ENCODE results near the gene AKAP9. TPM values are rescaled to one million over a fixed set of nuclear protein-coding genes. Genes with fewer than 3 reads are reported as not detected.
"Not testable (repeated sequence)": the region's sequence is repeated elsewhere in the genome, so short reads cannot be mapped to it uniquely, and the experiment has no call there.

AKAP9 gene
- total RNA-seq: 10 to 100 TPM; 25.3 to 25.4 TPM

DNA sequence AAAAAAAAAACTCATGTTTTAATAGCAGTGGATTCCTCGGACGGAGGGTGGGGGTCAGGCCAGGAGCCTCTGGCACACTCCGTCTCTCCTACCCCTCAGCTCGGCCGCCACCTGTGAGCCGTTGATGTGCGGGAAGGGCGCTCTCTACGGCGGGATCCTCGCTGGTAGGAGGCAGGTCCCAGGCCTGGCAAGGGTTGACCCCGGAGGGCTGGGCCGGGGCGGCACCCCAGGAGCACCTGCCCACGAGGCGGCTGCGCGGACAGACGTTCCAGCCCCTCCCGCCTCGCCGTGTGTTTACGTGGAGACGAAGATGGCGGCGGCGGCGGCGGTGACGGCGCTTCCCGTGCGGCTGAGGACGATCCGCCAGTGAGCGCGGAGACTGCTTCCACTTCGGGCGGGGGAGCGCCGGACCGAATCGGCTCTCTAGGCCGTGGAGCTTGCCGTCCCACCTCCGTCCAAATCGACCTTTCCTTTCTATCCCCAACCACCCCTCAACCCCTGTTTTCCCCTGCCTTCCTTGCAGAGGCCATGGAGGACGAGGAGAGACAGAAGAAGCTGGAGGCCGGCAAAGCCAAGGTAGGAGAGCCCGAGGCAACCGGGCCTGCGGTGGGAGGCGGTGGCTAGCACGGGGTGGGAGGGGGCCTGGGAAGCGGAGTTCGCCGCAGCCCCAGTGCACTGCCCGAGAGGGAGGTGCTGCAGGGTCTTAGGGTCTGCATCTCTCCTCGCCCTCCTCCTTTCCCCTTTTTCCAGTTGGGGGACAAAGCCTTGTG lies at the start of gene AKAP9:
Gene AKAP9 (plus strand): TSS at position 291 of the 770 bp plus-strand sequence. CDS start 238 bp downstream, at position 529.
- Mint-ChIP-seq H3K27me3 (no peaks in the 10 kb centered on the region), H3K27ac (peak within 1 kb of the TSS; percentile 94), H3K9me3 (ENCODE audit: low read depth) (no peaks in the 10 kb centered on the region), H3K36me3 (ENCODE audit: low read depth) (peaks cover 3% of the 10 kb centered on the region), H3K4me1 (peaks cover 29% of the 10 kb centered on the region), H3K4me3 (peak within 1 kb of the TSS; percentile 87)
- ATAC-seq: peak; percentile 91
- intact Hi-C loops (cut with DNase I, micrococcal nuclease): loop anchor here (1.0 to 10.0 kb wide), 8 partner anchors 60 to 1596 kb away; partner anchors contain the start of genes CYP51A1 (in 2 of the 2), MTERF1 (in 2 of the 2), PEX1 (in 2 of the 2) and RBM48 (in 2 of the 2)
- ChIA-PET POLR2A (interaction anchor here (0.7 to 1.4 kb wide), 2 partner anchors 60 to 305 kb away, joined by 3 to 4 read pairs; partner anchors contain the start of genes ANKIB1 and KRIT1), CTCF (interaction anchor here (0.9 to 3.1 kb wide), 4 partner anchors 60 to 483 kb away, joined by 3 to 20 read pairs (median 4); partner anchors contain the start of gene MTERF1)
- peak; percentile 94 for DNase-seq

- intact Hi-C loops (cut with DNase I, micrococcal nuclease): no loop called here
- Mint-ChIP-seq H3K4me1 (no peaks in the 10 kb centered on the region), H3K27ac (no peak overlapping the region), H3K9me3 (ENCODE audit: low read depth) (peaks cover under 1% of the 10 kb centered on the region), H3K4me3 (no peak overlapping the region), H3K36me3 (ENCODE audit: low read depth) (peaks cover 3% of the 10 kb centered on the region), H3K27me3 (no peaks in the 10 kb centered on the region)
- ChIA-PET CTCF (no interaction called here), POLR2A (interaction anchor here (0.8 kb wide), 1 partner anchor 10 kb away, joined by 3 read pairs; no protein-coding TSS in a partner anchor)
- DNase-seq: no peak
- no peak for ATAC-seq
Measured at GRCh38 chr7:91892099-91892705, 48.5 kb upstream of the AKAP9 start.

DNA sequence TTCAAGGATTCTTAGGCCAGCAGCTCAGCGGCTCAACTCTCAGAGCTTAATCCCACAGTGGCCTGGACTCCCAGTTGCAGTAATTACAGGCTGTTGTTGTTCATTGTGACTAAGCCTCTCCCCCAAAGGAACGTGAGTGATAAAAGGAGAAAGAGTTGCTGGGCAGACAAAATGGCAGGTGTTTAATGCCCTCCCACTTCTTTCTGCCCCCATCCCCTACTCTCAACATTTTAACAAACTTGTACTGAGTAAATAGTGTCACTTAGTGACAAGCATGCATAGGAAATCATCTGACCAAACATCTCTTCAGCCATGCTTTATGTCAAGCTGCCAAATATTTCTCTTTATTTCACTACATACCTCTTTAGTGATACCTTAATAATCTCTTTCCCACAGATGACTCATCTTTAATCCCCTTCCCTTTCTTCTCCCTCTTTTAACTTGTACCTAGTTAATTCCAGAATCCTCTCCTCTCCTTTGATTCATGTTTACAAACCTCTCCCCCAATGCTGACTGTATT lies 47.8 kb upstream of the AKAP9 start:
- intact Hi-C loops (cut with DNase I, micrococcal nuclease): no loop called here
- Mint-ChIP-seq H3K4me3 (no peak overlapping the region), H3K27ac (no peak overlapping the region), H3K4me1 (no peaks in the 10 kb centered on the region), H3K36me3 (ENCODE audit: low read depth) (peaks cover 3% of the 10 kb centered on the region), H3K9me3 (ENCODE audit: low read depth) (no peaks in the 10 kb centered on the region), H3K27me3 (no peaks in the 10 kb centered on the region)
- DNase-seq (no peak), ATAC-seq (no peak)
- POLR2A ChIA-PET: no interaction called here
- CTCF ChIA-PET: no interaction called here

- intact Hi-C loops (cut with DNase I, micrococcal nuclease); ATAC-seq: not testable (repeated sequence)
- CTCF ChIA-PET: interaction anchor here (0.7 kb wide), 1 partner anchor 13 kb away, joined by 3 read pairs; the partner anchor contains the start of gene MTERF1
Measured at GRCh38 chr7:91893699-91894098, 47.0 kb upstream of the AKAP9 start.

GRCh38 chr7:91894781-91895480 lies 45.7 kb upstream of the AKAP9 start:
- DNase-seq (no peak), ATAC-seq (no peak)
- Mint-ChIP-seq H3K27me3 (no peaks in the 10 kb centered on the region), H3K36me3 (ENCODE audit: low read depth) (no peaks in the 10 kb centered on the region), H3K9me3 (ENCODE audit: low read depth) (no peaks in the 10 kb centered on the region), H3K4me3 (no peak overlapping the region), H3K4me1 (no peaks in the 10 kb centered on the region), H3K27ac (no peak overlapping the region)
- intact Hi-C loops (cut with DNase I, micrococcal nuclease): no loop called here
- CTCF ChIA-PET: interaction anchor here (0.8 to 1.2 kb wide), 2 partner anchors 15 to 1413 kb away, joined by 3 read pairs; partner anchors contain the start of gene MTERF1
- POLR2A ChIA-PET: interaction anchor here (0.6 kb wide), 1 partner anchor 258 kb away, joined by 3 read pairs; no protein-coding TSS in a partner anchor

More at GRCh38 chr7:91893699-91894098, 47.0 kb upstream of the AKAP9 start:
- DNase-seq; H3K27me3 Mint-ChIP-seq; H3K27ac Mint-ChIP-seq; H3K4me1 Mint-ChIP-seq; H3K9me3 Mint-ChIP-seq (ENCODE audit: low read depth); POLR2A ChIA-PET; H3K4me3 Mint-ChIP-seq; H3K36me3 Mint-ChIP-seq (ENCODE audit: low read depth): not testable (repeated sequence)

GRCh38 chr7:91898240-91898992 lies 42.2 kb upstream of the AKAP9 start:
- H3K4me1 Mint-ChIP-seq: no peaks in the 10 kb centered on the region
- DNase-seq: no peak
- H3K4me3 Mint-ChIP-seq: no peak overlapping the region
- intact Hi-C loops (cut with DNase I, micrococcal nuclease): no loop called here
- POLR2A ChIA-PET: no interaction called here
- no peaks in the 10 kb centered on the region for H3K9me3 Mint-ChIP-seq (ENCODE audit: low read depth)
- no peaks in the 10 kb centered on the region for H3K36me3 Mint-ChIP-seq (ENCODE audit: low read depth)
- CTCF ChIA-PET: interaction anchor here (1.0 kb wide), 1 partner anchor 18 kb away, joined by 3 read pairs; no protein-coding TSS in a partner anchor
- H3K27me3 Mint-ChIP-seq: no peaks in the 10 kb centered on the region
- no peak for ATAC-seq
- H3K27ac Mint-ChIP-seq: no peak overlapping the region

DNA sequence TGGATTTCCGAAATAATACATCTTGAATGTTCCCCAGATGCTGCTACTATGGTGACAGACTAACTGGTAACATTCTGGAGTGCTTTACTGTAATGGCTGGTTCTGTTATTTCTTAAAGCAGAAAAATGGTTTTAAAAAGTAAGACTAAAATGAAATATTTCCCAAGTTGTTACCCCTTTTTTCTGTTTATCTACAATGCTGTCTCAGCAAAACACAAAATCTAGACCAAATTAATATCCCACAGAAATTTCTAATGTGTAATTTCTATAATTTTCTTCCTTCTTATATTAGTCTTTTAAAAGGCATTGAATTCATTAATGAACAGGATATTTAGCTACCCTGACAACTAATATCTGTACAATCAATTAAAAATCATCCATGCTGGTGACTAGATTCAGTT lies 41.1 kb upstream of the AKAP9 start:
- CTCF ChIA-PET: interaction anchor here (0.7 kb wide), 1 partner anchor 179 kb away, joined by 3 read pairs; no protein-coding TSS in a partner anchor
- POLR2A ChIA-PET: no interaction called here
- no peak for DNase-seq
- no peak for ATAC-seq
- H3K4me1 Mint-ChIP-seq: no peaks in the 10 kb centered on the region
- intact Hi-C loops (cut with DNase I, micrococcal nuclease): no loop called here
- H3K9me3 Mint-ChIP-seq (ENCODE audit: low read depth): no peaks in the 10 kb centered on the region
- no peaks in the 10 kb centered on the region for H3K27me3 Mint-ChIP-seq
- H3K27ac Mint-ChIP-seq: no peak overlapping the region
- H3K36me3 Mint-ChIP-seq (ENCODE audit: low read depth): no peaks in the 10 kb centered on the region
- no peak overlapping the region for H3K4me3 Mint-ChIP-seq

DNA sequence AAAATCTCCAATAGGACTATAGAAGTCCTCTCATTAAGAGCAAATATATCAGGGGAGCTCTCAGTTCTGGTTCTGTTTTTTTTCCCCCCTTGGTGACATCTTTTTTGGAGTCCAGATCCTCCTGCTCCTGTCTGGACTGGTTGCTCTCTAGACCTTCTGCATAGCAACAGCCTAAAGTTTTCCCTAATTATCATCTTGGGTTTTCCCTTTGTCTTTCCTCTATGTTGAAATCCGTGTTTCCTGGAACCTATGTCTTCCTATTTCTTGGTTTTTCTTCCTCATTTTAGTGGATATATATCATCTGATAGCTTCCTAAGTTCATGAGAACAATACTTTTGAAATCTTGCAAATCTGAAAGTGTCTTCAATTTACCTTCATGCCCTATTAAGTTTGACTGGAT lies 30.5 kb upstream of the AKAP9 start:
- CTCF ChIA-PET: interaction anchor here (0.7 to 1.1 kb wide), 2 partner anchors 65 kb away, joined by 3 to 5 read pairs; no protein-coding TSS in a partner anchor
- ATAC-seq (no peak), DNase-seq (no peak)
- Mint-ChIP-seq H3K9me3 (ENCODE audit: low read depth) (no peaks in the 10 kb centered on the region), H3K27ac (no peak overlapping the region), H3K4me1 (no peaks in the 10 kb centered on the region), H3K4me3 (no peak overlapping the region), H3K36me3 (ENCODE audit: low read depth) (no peaks in the 10 kb centered on the region), H3K27me3 (peaks cover 7% of the 10 kb centered on the region)
- intact Hi-C loops (cut with DNase I, micrococcal nuclease): no loop called here
- POLR2A ChIA-PET: no interaction called here

DNA sequence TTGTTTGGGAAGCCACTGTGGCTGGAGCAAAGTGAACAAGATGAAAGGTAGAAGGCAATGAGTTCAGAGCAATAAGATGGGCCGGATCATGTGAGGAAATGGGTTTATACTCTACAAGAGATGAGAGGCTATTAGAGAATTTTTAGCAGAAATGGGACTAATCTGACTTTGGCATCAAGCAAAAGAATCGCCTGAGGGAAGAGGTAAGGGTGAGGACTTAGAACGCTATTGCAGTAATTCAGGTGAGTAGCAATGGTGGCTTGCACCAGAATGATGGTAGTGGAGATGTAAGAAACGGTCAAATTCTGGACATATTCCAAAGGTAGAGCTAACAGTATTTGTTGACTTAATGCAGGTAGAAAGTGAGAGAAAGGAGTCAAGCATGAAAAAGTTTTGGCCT lies 29.5 kb upstream of the AKAP9 start:
- intact Hi-C loops (cut with DNase I, micrococcal nuclease): no loop called here
- Mint-ChIP-seq H3K9me3 (ENCODE audit: low read depth) (no peaks in the 10 kb centered on the region), H3K27me3 (peaks cover 7% of the 10 kb centered on the region), H3K4me3 (no peak overlapping the region), H3K27ac (no peak overlapping the region), H3K4me1 (no peaks in the 10 kb centered on the region), H3K36me3 (ENCODE audit: low read depth) (no peaks in the 10 kb centered on the region)
- POLR2A ChIA-PET: no interaction called here
- no peak for DNase-seq
- no peak for ATAC-seq
- CTCF ChIA-PET: interaction anchor here (1.0 to 1.1 kb wide), 2 partner anchors 38 to 66 kb away, joined by 3 read pairs; no protein-coding TSS in a partner anchor

GRCh38 chr7:91912494-91912893 lies 28.2 kb upstream of the AKAP9 start:
- POLR2A ChIA-PET: interaction anchor here (0.7 kb wide), 1 partner anchor 428 kb away, joined by 3 read pairs; no protein-coding TSS in a partner anchor
- Mint-ChIP-seq H3K36me3 (ENCODE audit: low read depth) (no peaks in the 10 kb centered on the region), H3K27ac (no peak overlapping the region), H3K27me3 (peaks cover 13% of the 10 kb centered on the region), H3K9me3 (ENCODE audit: low read depth) (no peaks in the 10 kb centered on the region), H3K4me3 (no peak overlapping the region), H3K4me1 (no peaks in the 10 kb centered on the region)
- ATAC-seq (no peak), DNase-seq (no peak)
- CTCF ChIA-PET: no interaction called here
- intact Hi-C loops (cut with DNase I, micrococcal nuclease): no loop called here

All from activated CD4-positive, alpha-beta T cell treated with anti-CD3 and anti-CD28 coated beads for 36 hours (primary cell).